H1 (cell line): Measurements from ENCODE around the gene RNF39. TPM values are rescaled to one million over a fixed set of nuclear protein-coding genes. Genes with fewer than 3 reads are reported as not detected.

Experiments used
- CTCF ChIA-PET: fragments of 300-600 bp; sonication (Branson Sonifier 250); formaldehyde crosslinking; loops from one replicate; lab custom pipeline; 2021; ENCODE audit not compliant: partially characterized antibody; lab: Charles Lee
- POLR2A ChIA-PET: fragments of 300-600 bp; sonication (Branson Sonifier 250); formaldehyde crosslinking; loops from one replicate; lab custom pipeline; 2021; ENCODE audit warnings: inconsistent platforms; ENCODE audit not compliant: partially characterized antibody; lab: Charles Lee
- DNase-seq, 2 experiments: peaks; one replicate each; pipeline versions ENCODE4 v3.0.0 to v3.0.0-alpha.2; 2010 to 2022; ENCODE audit warnings: low spot score in 2 of 2, low read depth in 1 of 2, mixed read lengths in 1 of 2
- FAIRE-seq: peaks from 2 replicates; lab custom pipeline; 2011; peaks lifted over from hg19 to GRCh38; lab: Jason Lieb, UNC
- H2AFZ ChIP-seq: 2 replicates; pipeline ENCODE4 v1.8.1; 2012; ENCODE audit warnings: low read length, inconsistent platforms
- H2AK5ac ChIP-seq: 2 replicates; pipeline ENCODE4 v1.6.1; 2013; ENCODE audit warnings: low read depth, low read length
- H2BK120ac ChIP-seq: replicated peaks from 2 replicates; pipeline ENCODE3; 2013; ENCODE audit warnings: low read depth, low read length, inconsistent platforms
- H2BK12ac ChIP-seq: 2 replicates; pipeline ENCODE4 v1.6.1; 2013; ENCODE audit warnings: low read depth, low read length
- H2BK15ac ChIP-seq: 2 replicates; pipeline ENCODE4 v1.6.1; 2013; ENCODE audit warnings: low read length
- H2BK20ac ChIP-seq: 2 replicates; pipeline ENCODE4 v1.6.1; 2013; ENCODE audit warnings: low read length
- H2BK5ac ChIP-seq: 2 replicates; pipeline ENCODE4 v1.6.1; 2013; ENCODE audit warnings: low read depth, low read length
- H3K14ac ChIP-seq: 2 replicates; pipeline ENCODE4 v1.6.1; 2013; ENCODE audit warnings: inconsistent platforms; ENCODE audit not compliant: insufficient read length
- H3K18ac ChIP-seq: 2 replicates; pipeline ENCODE4 v1.6.1; 2013; ENCODE audit warnings: low read length; ENCODE audit errors: extremely low read depth
- H3K23ac ChIP-seq: 2 replicates; pipeline ENCODE4 v1.6.1; 2013; ENCODE audit warnings: inconsistent platforms; ENCODE audit not compliant: insufficient read length
- H3K23me2 ChIP-seq: 2 replicates; pipeline ENCODE4 v1.6.1; 2013; ENCODE audit warnings: low read depth, low read length
- H3K27ac ChIP-seq: 2 replicates; pipeline ENCODE4 v1.6.1; 2011; ENCODE audit warnings: low read depth, low read length, inconsistent platforms
- H3K27me3 ChIP-seq, 4 experiments: replicated peaks in 1 of 4; 1 replicate in 1 of 4; 2 replicates in 3 of 4; pipeline versions ENCODE4 v1.6.1 to v1.8.1; 2011 to 2013; ENCODE audit warnings: low read length in 3 of 4, mild to moderate bottlenecking in 3 of 4, inconsistent platforms in 2 of 4, mixed read lengths in 2 of 4, moderate library complexity in 1 of 4; ENCODE audit not compliant: control insufficient read depth in 3 of 4, insufficient read depth in 3 of 4; ENCODE audit errors: extremely low read depth in 1 of 4
- H3K36me3 ChIP-seq, 4 experiments: 2 replicates each; pipeline versions ENCODE4 v1.6.1 to v1.8.1; 2011 to 2013; ENCODE audit warnings: mild to moderate bottlenecking in 4 of 4, low read length in 3 of 4, moderate library complexity in 2 of 4, control low read depth in 1 of 4, inconsistent platforms in 1 of 4; ENCODE audit not compliant: insufficient read depth in 4 of 4, control insufficient read depth in 2 of 4
- H3K4ac ChIP-seq: replicated peaks from 2 replicates; pipeline ENCODE3; 2013; ENCODE audit warnings: low read length, low read depth, mixed read lengths, inconsistent platforms; ENCODE audit not compliant: insufficient read length
- H3K4me1 ChIP-seq, 4 experiments: replicated peaks in 1 of 4; 1 replicate in 1 of 4; 2 replicates in 3 of 4; pipeline versions ENCODE4 v1.6.1 to v1.8.1; 2011 to 2013; ENCODE audit warnings: low read length in 3 of 4, inconsistent platforms in 2 of 4, mixed read lengths in 1 of 4; ENCODE audit not compliant: insufficient read depth in 4 of 4, control insufficient read depth in 3 of 4
- H3K4me2 ChIP-seq, 2 experiments: 2 replicates each; pipeline versions ENCODE4 v1.6.1 to v1.8.1; 2011 to 2013; ENCODE audit warnings: low read depth in 2 of 2, low read length in 2 of 2, control low read depth in 1 of 2, inconsistent platforms in 1 of 2, mild to moderate bottlenecking in 1 of 2; ENCODE audit not compliant: insufficient read depth in 1 of 2
- H3K4me3 ChIP-seq, 4 experiments: fragments of 200-600, 300-600 bp in 1 of 4; sonication (generic), shearing (Covaris generic), sonication (Bioruptor Twin) in 1 of 4; 2 replicates each; pipeline versions ENCODE4 v1.5.1 to v1.8.1; 2011 to 2016; ENCODE audit warnings: low read length in 4 of 4, low read depth in 3 of 4, control low read depth in 2 of 4, inconsistent platforms in 2 of 4, mild to moderate bottlenecking in 2 of 4, mixed read lengths in 1 of 4, moderate library complexity in 1 of 4; ENCODE audit not compliant: insufficient read depth in 2 of 4; ENCODE audit errors: extremely low read depth in 1 of 4
- H3K56ac ChIP-seq: replicated peaks from 2 replicates; pipeline ENCODE3; 2013; ENCODE audit warnings: low read depth, mild to moderate bottlenecking, mixed read lengths, low read length, inconsistent platforms; ENCODE audit not compliant: insufficient read length
- H3K79me1 ChIP-seq: 2 replicates; pipeline ENCODE4 v1.6.1; 2013; ENCODE audit warnings: low read depth, low read length, control low read depth
- H3K79me2 ChIP-seq, 2 experiments: 2 replicates each; pipeline versions ENCODE4 v1.6.1 to v1.8.1; 2012 to 2013; ENCODE audit warnings: low read length in 2 of 2, mild to moderate bottlenecking in 2 of 2, inconsistent platforms in 1 of 2; ENCODE audit not compliant: insufficient read depth in 2 of 2, control insufficient read depth in 1 of 2
- H3K9ac ChIP-seq, 4 experiments: replicated peaks in 1 of 4; 1 replicate in 1 of 4; 2 replicates in 3 of 4; pipeline versions ENCODE4 v1.6.1 to v1.8.1; 2011 to 2013; ENCODE audit warnings: low read depth in 3 of 4, low read length in 3 of 4, control low read depth in 2 of 4, mild to moderate bottlenecking in 2 of 4, moderate library complexity in 2 of 4, inconsistent platforms in 1 of 4; ENCODE audit errors: extremely low read depth in 1 of 4
- H3K9me3 ChIP-seq, 2 experiments: 2 replicates each; pipeline versions ENCODE4 v1.6.1 to v1.8.1; 2012 to 2013; ENCODE audit warnings: mild to moderate bottlenecking in 2 of 2, moderate library complexity in 2 of 2, control low read depth in 1 of 2, inconsistent platforms in 1 of 2, low read depth in 1 of 2, low read length in 1 of 2, mixed read lengths in 1 of 2; ENCODE audit not compliant: insufficient read depth in 2 of 2
- H4K20me1 ChIP-seq, 2 experiments: replicated peaks in 1 of 2; 2 replicates each; pipeline versions ENCODE3 to v1.8.1; 2011 to 2013; ENCODE audit warnings: inconsistent platforms in 2 of 2, low read length in 2 of 2, mild to moderate bottlenecking in 1 of 2; ENCODE audit not compliant: insufficient read depth in 2 of 2, control insufficient read depth in 1 of 2
- H4K5ac ChIP-seq: 2 replicates; pipeline ENCODE4 v1.6.1; 2013; ENCODE audit warnings: low read length, low read depth, mixed read lengths, inconsistent platforms; ENCODE audit not compliant: insufficient read length
- H4K8ac ChIP-seq: 2 replicates; pipeline ENCODE4 v1.8.0; 2013; ENCODE audit warnings: mild to moderate bottlenecking, moderate library complexity, low read length, inconsistent platforms; ENCODE audit not compliant: insufficient read depth; ENCODE audit errors: extremely low read depth
- H4K91ac ChIP-seq: replicated peaks from 2 replicates; pipeline ENCODE3; 2013; ENCODE audit warnings: low read length, mixed read lengths, inconsistent platforms; ENCODE audit not compliant: insufficient read length
- CBX5 ChIP-seq: fragments of 300-800, 300-1000 bp; sonication (generic); IDR thresholded peaks from 2 replicates; pipeline ENCODE4 v1.7.1; 2016; ENCODE audit warnings: antibody characterized with exemption, low read length, low read depth
- CEBPB ChIP-seq: IDR thresholded peaks from 2 replicates; pipeline ENCODE4 v1.6.1; 2012; ENCODE audit warnings: low read depth, low read length
- EGR1 ChIP-seq: IDR thresholded peaks from 2 replicates; pipeline ENCODE4 v1.6.1; 2011; ENCODE audit warnings: low read depth, low read length, borderline replicate concordance
- EP300 ChIP-seq, 2 experiments: IDR thresholded peaks; 1 replicate in 1 of 2; 2 replicates in 1 of 2; pipeline ENCODE4 v1.6.1; 2011 to 2012; ENCODE audit warnings: low read depth in 2 of 2, low read length in 2 of 2, mild to moderate bottlenecking in 2 of 2, borderline replicate concordance in 1 of 2, inconsistent platforms in 1 of 2, moderate library complexity in 1 of 2
- FOSL1 ChIP-seq: IDR thresholded peaks from 2 replicates; pipeline ENCODE4 v1.6.1; 2011; ENCODE audit warnings: mild to moderate bottlenecking, low read depth, low read length, moderate library complexity; ENCODE audit not compliant: insufficient read depth
- GABPA ChIP-seq: IDR thresholded peaks from 2 replicates; pipeline ENCODE4 v1.6.1; 2011; ENCODE audit warnings: mild to moderate bottlenecking, low read length, moderate library complexity, borderline replicate concordance; ENCODE audit not compliant: insufficient read depth
- RNF2 ChIP-seq: fragments of 200-900, 300-1000 bp; sonication (generic); IDR thresholded peaks from 2 replicates; pipeline ENCODE4 v1.7.1; 2016; ENCODE audit warnings: borderline replicate concordance, low read depth, mild to moderate bottlenecking, antibody characterized with exemption, low read length; ENCODE audit not compliant: poor library complexity, severe bottlenecking; ENCODE audit errors: missing control alignments
- TBP ChIP-seq: IDR thresholded peaks from 2 replicates; pipeline ENCODE4 v1.6.1; 2011; ENCODE audit warnings: low read depth, low read length, improper control_type of control experiment
- WGBS, 2 experiments: shearing (Covaris generic) in 1 of 2; methylation state at CpG; one replicate each; pipeline versions ENCODE4 v1.1.6 to v1.1.7; 2013 to 2015; ENCODE audit warnings: low lambda C conversion rate in 2 of 2, mixed read lengths in 2 of 2, inconsistent platforms in 1 of 2, low coverage in 1 of 2, missing lambda C conversion rate in 1 of 2; ENCODE audit not compliant: insufficient replicate concordance in 2 of 2, insufficient coverage in 1 of 2, insufficient read length in 1 of 2; ENCODE audit errors: extremely low coverage in 1 of 2, missing lambda C conversion rate in 1 of 2; 5-methylcytosine and 5-hydroxymethylcytosine counted together
- polyA plus RNA-seq, 7 experiments: library from polyadenylated mRNA; depleted of rRNA in 3 of 7; stranded (reverse) in 5 of 7; unstranded in 2 of 7; fragments of >200 nt in 5 of 7; fragments of 200-250 nt in 2 of 7; gene quantifications; 1 replicate in 5 of 7; 2 replicates in 1 of 7; 4 replicates in 1 of 7; pipeline versions ENCODE4 v1.2.1 to v1.2.3, GENCODE V29; 2011 to 2013; ENCODE audit warnings: missing spikeins in 2 of 7, mixed read lengths in 2 of 7
- total RNA-seq: library from RNA; stranded (reverse); fragmentation: NEBNext Ultra II Directional; extraction: Animal tissue kit (Norgen Biotek cat#: 25700); gene quantifications from 2 replicates; pipeline ENCODE4 v1.2.1, GENCODE V29; 2021

The RNF39 gene
- total and polyA plus RNA-seq, 2 of the 8 experiments (the other 6 are each of a cell fraction or from before 2014, with no cell fraction given) = 1.4 to 2.3 TPM

DNA sequence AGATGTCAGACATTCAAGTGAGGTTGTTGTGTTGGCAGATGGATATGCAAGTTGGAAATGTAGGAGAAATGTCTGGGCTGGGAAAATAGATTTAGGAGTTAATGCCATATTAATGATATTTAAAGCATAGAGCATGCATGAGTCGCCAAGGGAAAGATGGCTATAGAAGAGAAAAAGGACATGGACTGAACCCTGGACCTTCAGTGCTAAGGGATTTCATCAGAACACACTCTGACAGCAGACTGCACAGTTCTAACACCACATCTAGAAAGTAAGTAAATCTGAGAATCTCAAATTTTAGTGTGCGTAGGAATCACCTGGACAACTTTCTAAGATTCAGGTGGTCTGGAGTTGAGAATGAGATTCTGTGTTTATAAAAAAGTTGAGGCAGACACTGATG lies 31.8 kb downstream of the RNF39 start:
- Histone ChIP-seq H3K18ac (no peak overlapping the region), H3K23me2 (no peaks in the 10 kb centered on the region), H3K79me1 (no peaks in the 10 kb centered on the region), H2AFZ (no peak overlapping the region), H4K5ac (no peak overlapping the region), H3K4me1 (no peaks in the 10 kb centered on the region), H3K9ac (no peak overlapping the region), H4K91ac (no peak overlapping the region), H2BK12ac (no peak overlapping the region), H3K4me3 (no peak overlapping the region), H3K27me3 (no peaks in the 10 kb centered on the region), H2BK5ac (no peak overlapping the region), H2BK15ac (no peak overlapping the region), H2AK5ac (no peak overlapping the region), H3K4ac (no peak overlapping the region), H3K27ac (no peak overlapping the region), H3K56ac (no peak overlapping the region), H4K8ac (no peak overlapping the region), H4K20me1 (peaks cover 1 to 2% of the 10 kb centered on the region in 2 experiments), H3K79me2 (no peaks in the 10 kb centered on the region), H3K36me3 (no peaks in the 10 kb centered on the region), H3K14ac (no peak overlapping the region), H2BK20ac (no peak overlapping the region), H2BK120ac (no peak overlapping the region), H3K23ac (no peak overlapping the region), H3K4me2 (no peak overlapping the region), H3K9me3 (no peaks in the 10 kb centered on the region)
- ChIA-PET CTCF (no interaction called here), POLR2A (no interaction called here)
- no peak for DNase-seq
- FAIRE-seq = no peak
- WGBS, 2 experiments = 88% methylated on average over 2 of the region's 2 CpGs; no CpG with 5 or more reads in 1 of the 2 experiments
- TF ChIP-seq CBX5 (no peak), EP300 (IDR thresholded peaks at IDR 0.05; ENCODE audit: borderline replicate concordance in 1 of 2, low read depth in 2 of 2, low read length in 2 of 2) (no peak), TBP (no peak), GABPA (no peak), CEBPB (no peak), FOSL1 (no peak), EGR1 (no peak), RNF2 (no peak)
